Measurements from ENCODE around the gene LINGO4. TPM values are rescaled to one million over a fixed set of nuclear protein-coding genes. Genes with fewer than 3 reads are reported as not detected.

The LINGO4 gene
- total RNA-seq, 1 experiment from 2014 or later: not detected

DNA sequence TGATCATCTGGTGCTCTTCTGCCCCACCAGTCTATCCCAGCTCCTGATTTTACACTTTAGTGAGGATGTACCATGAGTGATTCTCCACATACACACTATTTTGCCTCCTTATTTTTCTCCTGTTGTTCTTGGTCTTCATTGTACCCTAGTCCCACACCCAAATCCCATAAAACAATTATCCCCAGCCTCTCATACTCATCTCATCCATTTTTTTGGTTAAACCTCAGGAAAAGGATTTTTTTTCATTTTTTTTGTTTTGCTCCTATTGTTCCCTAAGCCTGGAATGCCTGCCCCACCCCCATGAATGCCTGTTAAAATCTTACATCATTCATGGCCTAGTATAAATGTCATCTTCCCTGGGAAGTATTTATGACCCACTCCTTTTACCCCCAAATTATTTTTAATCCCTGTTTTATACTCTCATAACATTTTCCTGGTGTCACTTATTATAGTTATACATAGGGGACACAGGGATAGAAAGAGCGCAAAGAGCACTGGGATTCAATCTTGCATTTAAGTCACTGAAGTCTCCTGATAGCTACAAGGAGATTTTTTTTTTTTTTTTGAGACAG, 4.9 kb upstream of the LINGO4 start:
- TF ChIP-seq, protein P1, sequence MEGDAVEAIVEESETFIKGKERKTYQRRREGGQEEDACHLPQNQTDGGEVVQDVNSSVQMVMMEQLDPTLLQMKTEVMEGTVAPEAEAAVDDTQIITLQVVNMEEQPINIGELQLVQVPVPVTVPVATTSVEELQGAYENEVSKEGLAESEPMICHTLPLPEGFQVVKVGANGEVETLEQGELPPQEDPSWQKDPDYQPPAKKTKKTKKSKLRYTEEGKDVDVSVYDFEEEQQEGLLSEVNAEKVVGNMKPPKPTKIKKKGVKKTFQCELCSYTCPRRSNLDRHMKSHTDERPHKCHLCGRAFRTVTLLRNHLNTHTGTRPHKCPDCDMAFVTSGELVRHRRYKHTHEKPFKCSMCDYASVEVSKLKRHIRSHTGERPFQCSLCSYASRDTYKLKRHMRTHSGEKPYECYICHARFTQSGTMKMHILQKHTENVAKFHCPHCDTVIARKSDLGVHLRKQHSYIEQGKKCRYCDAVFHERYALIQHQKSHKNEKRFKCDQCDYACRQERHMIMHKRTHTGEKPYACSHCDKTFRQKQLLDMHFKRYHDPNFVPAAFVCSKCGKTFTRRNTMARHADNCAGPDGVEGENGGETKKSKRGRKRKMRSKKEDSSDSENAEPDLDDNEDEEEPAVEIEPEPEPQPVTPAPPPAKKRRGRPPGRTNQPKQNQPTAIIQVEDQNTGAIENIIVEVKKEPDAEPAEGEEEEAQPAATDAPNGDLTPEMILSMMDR (conservative IDR thresholded peaks at IDR 0.05; ENCODE audit: low read depth, low read length): no peak
- no peak for TF ChIP-seq EZH2 (IDR thresholded peaks at IDR 0.05; ENCODE audit: borderline replicate concordance, low read depth, low read length, poor library complexity, severe bottlenecking)
- no peak overlapping the region for H3K4me3 ChIP-seq (ENCODE audit: low read depth, low read length, poor library complexity, severe bottlenecking)
- BruUV-seq (replicated peaks): no TSS peak
- H3K36me3 ChIP-seq (ENCODE audit: insufficient read depth, low read length, poor library complexity, severe bottlenecking): no peaks in the 10 kb centered on the region
- H3K27ac ChIP-seq (ENCODE audit: low read depth, low read length, poor library complexity, severe bottlenecking): no peak overlapping the region
- peaks cover 19% of the 10 kb centered on the region for H3K27me3 ChIP-seq (replicated peaks; ENCODE audit: insufficient read depth, low read depth, low read length, poor library complexity)
- no peaks in the 10 kb centered on the region for H3K9me3 ChIP-seq (ENCODE audit: low read depth, low read length, poor library complexity, severe bottlenecking)
- no peak for DNase-seq (ENCODE audit: low spot score)
- intact Hi-C loops (cut with micrococcal nuclease; ENCODE audit: unreplicated experiment): no loop called here
- POLR2A ChIA-PET (ENCODE audit: low non-redundant PET): no interaction called here
- H3K4me1 ChIP-seq (ENCODE audit: insufficient read depth, low read length, poor library complexity, severe bottlenecking): no peaks in the 10 kb centered on the region
- CTCF ChIA-PET: no interaction called here

DNA sequence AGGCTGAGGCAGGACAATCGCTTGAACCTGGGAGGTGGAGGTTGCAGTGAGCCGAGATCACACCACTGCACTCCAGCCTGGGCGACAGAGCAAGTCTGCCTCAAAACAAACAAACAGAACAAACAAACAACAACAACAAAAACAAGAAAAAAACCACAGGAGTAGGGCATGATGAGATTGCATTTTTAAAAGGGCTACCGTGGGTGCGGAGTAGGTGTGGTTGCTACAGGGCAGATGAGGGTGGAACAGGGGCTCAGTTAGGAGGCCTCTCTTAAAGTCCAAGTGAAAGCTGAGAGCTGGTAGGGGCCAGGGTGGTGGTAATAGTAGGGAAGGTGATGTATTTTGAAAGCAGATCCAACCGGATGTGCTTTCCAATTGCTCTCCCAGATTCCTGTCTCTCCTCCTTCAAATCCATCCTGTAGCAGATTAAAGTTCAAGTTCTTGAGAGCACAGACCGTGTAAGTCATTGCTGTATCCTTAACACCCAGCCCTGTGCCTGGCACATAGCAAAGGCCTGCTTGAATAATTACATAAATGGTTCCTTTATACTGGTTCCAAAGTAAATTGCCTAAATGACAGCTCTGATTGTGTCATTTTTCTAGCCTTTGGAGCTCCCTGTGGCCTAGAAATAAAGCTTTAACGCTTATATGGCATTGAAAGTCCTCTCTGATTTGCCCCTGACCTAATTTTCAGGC, 4.2 kb upstream of the LINGO4 start:
- Histone ChIP-seq H3K4me1 (ENCODE audit: insufficient read depth, low read length, poor library complexity, severe bottlenecking) (no peaks in the 10 kb centered on the region), H3K36me3 (ENCODE audit: insufficient read depth, low read length, poor library complexity, severe bottlenecking) (no peaks in the 10 kb centered on the region), H3K27me3 (replicated peaks; ENCODE audit: insufficient read depth, low read depth, low read length, poor library complexity) (peaks cover 26% of the 10 kb centered on the region), H3K27ac (ENCODE audit: low read depth, low read length, poor library complexity, severe bottlenecking) (no peak overlapping the region), H3K9me3 (ENCODE audit: low read depth, low read length, poor library complexity, severe bottlenecking) (no peaks in the 10 kb centered on the region), H3K4me3 (ENCODE audit: low read depth, low read length, poor library complexity, severe bottlenecking) (no peak overlapping the region)
- CTCF ChIA-PET: no interaction called here
- intact Hi-C loops (cut with micrococcal nuclease; ENCODE audit: unreplicated experiment): no loop called here
- TF ChIP-seq, protein P1 (conservative IDR thresholded peaks at IDR 0.05; ENCODE audit: low read depth, low read length): no peak
- no peak for TF ChIP-seq EZH2 (IDR thresholded peaks at IDR 0.05; ENCODE audit: borderline replicate concordance, low read depth, low read length, poor library complexity, severe bottlenecking)
- BruUV-seq (replicated peaks): no TSS peak
- DNase-seq (ENCODE audit: low spot score): no peak
- POLR2A ChIA-PET (ENCODE audit: low non-redundant PET): no interaction called here

DNA sequence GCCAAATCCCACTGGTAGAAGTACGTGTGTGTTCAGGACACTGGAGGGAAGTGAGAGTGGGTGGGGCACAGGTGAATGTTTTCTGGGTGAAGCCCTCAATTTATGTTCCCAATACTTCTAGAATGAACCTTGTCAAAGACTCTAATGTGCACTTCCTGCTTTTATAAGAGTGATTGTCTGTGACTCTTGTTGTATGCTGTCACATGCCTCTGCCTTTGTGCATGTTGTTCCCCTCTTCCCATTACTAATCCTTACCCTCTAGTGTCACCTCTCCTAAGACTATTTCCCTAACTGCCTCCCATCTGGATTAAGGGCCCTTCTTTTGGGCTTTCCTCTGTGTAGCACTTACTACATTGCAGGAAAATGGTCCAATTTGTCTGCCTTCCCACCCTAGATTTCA, 2.5 kb upstream of the LINGO4 start:
- Histone ChIP-seq H3K27me3 (replicated peaks; ENCODE audit: insufficient read depth, low read depth, low read length, poor library complexity) (peaks cover 42% of the 10 kb centered on the region), H3K36me3 (ENCODE audit: insufficient read depth, low read length, poor library complexity, severe bottlenecking) (no peaks in the 10 kb centered on the region), H3K9me3 (ENCODE audit: low read depth, low read length, poor library complexity, severe bottlenecking) (no peaks in the 10 kb centered on the region), H3K27ac (ENCODE audit: low read depth, low read length, poor library complexity, severe bottlenecking) (no peak overlapping the region), H3K4me1 (ENCODE audit: insufficient read depth, low read length, poor library complexity, severe bottlenecking) (no peaks in the 10 kb centered on the region), H3K4me3 (ENCODE audit: low read depth, low read length, poor library complexity, severe bottlenecking) (no peak overlapping the region)
- TF ChIP-seq, protein P1 (conservative IDR thresholded peaks at IDR 0.05; ENCODE audit: low read depth, low read length): no peak
- TF ChIP-seq EZH2 (IDR thresholded peaks at IDR 0.05; ENCODE audit: borderline replicate concordance, low read depth, low read length, poor library complexity, severe bottlenecking): no peak
- ChIA-PET POLR2A (ENCODE audit: low non-redundant PET) (no interaction called here), CTCF (no interaction called here)
- no peak for DNase-seq (ENCODE audit: low spot score)
- BruUV-seq (replicated peaks): no TSS peak
- intact Hi-C loops (cut with micrococcal nuclease; ENCODE audit: unreplicated experiment): no loop called here
